Activated T-cell treated with anti-CD3 and anti-CD28 coated beads, Interleukin-2, amount 50 U/mL, for 24 hours (primary cell): Measurements from ENCODE around the gene UNC119B.

Source experiments
- DNase-seq: peaks from one replicate; pipeline ENCODE4 v3.0.0-alpha.2; 2020
- H3K27ac Mint-ChIP-seq: 2 replicates; pipeline ENCODE4 v1.8.0; 2020; ENCODE audit warnings: mild to moderate bottlenecking, mixed read lengths
- H3K27me3 Mint-ChIP-seq: 2 replicates; pipeline ENCODE4 v1.8.0; 2020; ENCODE audit warnings: mixed read lengths
- H3K36me3 Mint-ChIP-seq: 2 replicates; pipeline ENCODE4 v1.8.0; 2020; ENCODE audit warnings: low read depth, mixed read lengths
- H3K4me1 Mint-ChIP-seq: 2 replicates; pipeline ENCODE4 v1.8.0; 2020; ENCODE audit warnings: low read depth, mixed read lengths
- H3K4me3 Mint-ChIP-seq: 2 replicates; pipeline ENCODE4 v1.8.0; 2020; ENCODE audit warnings: mild to moderate bottlenecking, moderate library complexity, mixed read lengths
- H3K9me3 Mint-ChIP-seq: 2 replicates; pipeline ENCODE4 v1.8.0; 2020; ENCODE audit warnings: mixed read lengths

Gene UNC119B

GRCh38 chr12:120754792-120755191 lies 44.5 kb downstream of the UNC119B start:
- H3K4me1 Mint-ChIP-seq: peaks cover 8% of the 10 kb centered on the region
- H3K4me3 Mint-ChIP-seq: no peak overlapping the region
- no peak overlapping the region for H3K27ac Mint-ChIP-seq
- peaks cover 4% of the 10 kb centered on the region for H3K27me3 Mint-ChIP-seq
- DNase-seq: no peak
- no peaks in the 10 kb centered on the region for H3K36me3 Mint-ChIP-seq
- H3K9me3 Mint-ChIP-seq: peaks cover 5% of the 10 kb centered on the region

GRCh38 chr12:120755269-120755668 lies 45.0 kb downstream of the UNC119B start:
- Mint-ChIP-seq H3K27me3 (peaks cover 4% of the 10 kb centered on the region), H3K9me3 (peaks cover 5% of the 10 kb centered on the region), H3K4me1 (peaks cover 10% of the 10 kb centered on the region), H3K36me3 (peaks cover 3% of the 10 kb centered on the region), H3K27ac (no peak overlapping the region), H3K4me3 (no peak overlapping the region)
- no peak for DNase-seq

GRCh38 chr12:120757226-120757742 lies 47.0 kb downstream of the UNC119B start:
- Mint-ChIP-seq H3K4me3 (no peak overlapping the region), H3K4me1 (peaks cover 23% of the 10 kb centered on the region), H3K27me3 (peaks cover 4% of the 10 kb centered on the region), H3K27ac (no peak overlapping the region), H3K36me3 (peaks cover 23% of the 10 kb centered on the region), H3K9me3 (peaks cover 5% of the 10 kb centered on the region)
- DNase-seq: no peak

GRCh38 chr12:120757949-120758348 lies 47.7 kb downstream of the UNC119B start:
- H3K27me3 Mint-ChIP-seq: peaks cover 4% of the 10 kb centered on the region
- peak; percentile 16 for DNase-seq

GRCh38 chr12:120758798-120759590 lies 48.7 kb downstream of the UNC119B start:
- Mint-ChIP-seq H3K36me3 (peaks cover 39% of the 10 kb centered on the region), H3K4me3 (no peak overlapping the region), H3K27me3 (peaks cover 4% of the 10 kb centered on the region), H3K4me1 (peaks cover 21% of the 10 kb centered on the region), H3K9me3 (peaks cover 5% of the 10 kb centered on the region), H3K27ac (peak overlapping the region; percentile 17)
- no peak for DNase-seq

More at GRCh38 chr12:120757949-120758348, 47.7 kb downstream of the UNC119B start:
- H3K4me3 Mint-ChIP-seq: no peak overlapping the region
- peaks cover 29% of the 10 kb centered on the region for H3K36me3 Mint-ChIP-seq
- H3K27ac Mint-ChIP-seq: no peak overlapping the region
- H3K9me3 Mint-ChIP-seq: peaks cover 5% of the 10 kb centered on the region
- peaks cover 23% of the 10 kb centered on the region for H3K4me1 Mint-ChIP-seq

GRCh38 chr12:120759591-120760348 lies 49.5 kb downstream of the UNC119B start:
- Mint-ChIP-seq H3K27ac (peak overlapping the region; percentile 74), H3K9me3 (peaks cover 5% of the 10 kb centered on the region), H3K36me3 (peaks cover 46% of the 10 kb centered on the region), H3K27me3 (peaks cover 4% of the 10 kb centered on the region), H3K4me1 (peaks cover 21% of the 10 kb centered on the region), H3K4me3 (no peak overlapping the region)
- no peak for DNase-seq

- Mint-ChIP-seq H3K27ac (peak overlapping the region; percentile 74), H3K4me3 (no peak overlapping the region), H3K36me3 (peaks cover 54% of the 10 kb centered on the region), H3K9me3 (no peaks in the 10 kb centered on the region), H3K4me1 (peaks cover 16% of the 10 kb centered on the region), H3K27me3 (no peaks in the 10 kb centered on the region)
- no peak for DNase-seq
These were observed 50.3 kb downstream of the UNC119B start for GRCh38 chr12:120760349-120761254.

GRCh38 chr12:120761519-120761934 lies 51.3 kb downstream of the UNC119B start:
- no peak overlapping the region for H3K4me3 Mint-ChIP-seq
- peaks cover 16% of the 10 kb centered on the region for H3K4me1 Mint-ChIP-seq
- H3K27me3 Mint-ChIP-seq: no peaks in the 10 kb centered on the region
- H3K27ac Mint-ChIP-seq: peak overlapping the region; percentile 42
- no peaks in the 10 kb centered on the region for H3K9me3 Mint-ChIP-seq
- no peak for DNase-seq
- peaks cover 62% of the 10 kb centered on the region for H3K36me3 Mint-ChIP-seq

- peak overlapping the region; percentile 12 for H3K27ac Mint-ChIP-seq
- H3K4me3 Mint-ChIP-seq: no peak overlapping the region
- H3K36me3 Mint-ChIP-seq: peaks cover 68% of the 10 kb centered on the region
- DNase-seq: no peak
- no peaks in the 10 kb centered on the region for H3K27me3 Mint-ChIP-seq
- no peaks in the 10 kb centered on the region for H3K9me3 Mint-ChIP-seq
- peaks cover 16% of the 10 kb centered on the region for H3K4me1 Mint-ChIP-seq
These were observed 51.8 kb downstream of the UNC119B start for GRCh38 chr12:120762086-120762485.

- Mint-ChIP-seq H3K36me3 (peaks cover 79% of the 10 kb centered on the region), H3K4me3 (no peak overlapping the region), H3K4me1 (peaks cover 16% of the 10 kb centered on the region), H3K9me3 (no peaks in the 10 kb centered on the region), H3K27ac (peak overlapping the region; percentile 74), H3K27me3 (no peaks in the 10 kb centered on the region)
- DNase-seq: no peak
These were observed 53.0 kb downstream of the UNC119B start for GRCh38 chr12:120763250-120763649.

- no peak for DNase-seq
- Mint-ChIP-seq H3K27ac (no peak overlapping the region), H3K36me3 (peaks cover 91% of the 10 kb centered on the region), H3K4me3 (no peak overlapping the region), H3K9me3 (no peaks in the 10 kb centered on the region), H3K27me3 (no peaks in the 10 kb centered on the region), H3K4me1 (peaks cover 15% of the 10 kb centered on the region)
These were observed 54.6 kb downstream of the UNC119B start for GRCh38 chr12:120764816-120765215.

GRCh38 chr12:120766566-120766965 lies 56.3 kb downstream of the UNC119B start:
- no peak overlapping the region for H3K27ac Mint-ChIP-seq
- H3K27me3 Mint-ChIP-seq: no peaks in the 10 kb centered on the region
- H3K4me1 Mint-ChIP-seq: peaks cover 3% of the 10 kb centered on the region
- peaks cover 86% of the 10 kb centered on the region for H3K36me3 Mint-ChIP-seq
- H3K4me3 Mint-ChIP-seq: no peak overlapping the region
- H3K9me3 Mint-ChIP-seq: no peaks in the 10 kb centered on the region
- no peak for DNase-seq

GRCh38 chr12:120767071-120768024 lies 57.1 kb downstream of the UNC119B start:
- Mint-ChIP-seq H3K27ac (peak overlapping the region; percentile 11), H3K9me3 (no peaks in the 10 kb centered on the region), H3K4me3 (no peak overlapping the region), H3K4me1 (no peaks in the 10 kb centered on the region), H3K27me3 (no peaks in the 10 kb centered on the region), H3K36me3 (peaks cover 82% of the 10 kb centered on the region)
- DNase-seq: no peak
